ENCODE results near the gene GPR137.

DNA sequence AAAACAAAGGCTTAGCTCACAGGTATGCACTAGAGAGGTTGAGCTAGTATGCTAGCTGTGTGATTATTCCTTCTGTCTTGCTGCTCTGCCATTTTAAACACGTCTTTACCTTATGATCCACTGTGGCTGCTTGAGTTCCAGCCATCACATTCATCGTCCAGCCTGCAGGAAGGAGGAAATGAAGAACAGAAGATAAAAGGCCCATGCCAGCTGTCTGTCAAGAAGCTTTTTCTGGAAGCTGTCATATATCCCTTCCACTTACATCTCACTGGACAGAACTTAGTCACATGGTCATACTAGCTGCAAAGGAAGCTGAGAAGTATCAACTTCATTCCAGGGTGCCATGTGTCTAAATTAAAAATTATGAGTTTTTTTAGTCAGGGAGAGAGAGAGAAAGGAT is 41.7 kb downstream of the GPR137 start:
- TF ChIP-seq, protein P1, sequence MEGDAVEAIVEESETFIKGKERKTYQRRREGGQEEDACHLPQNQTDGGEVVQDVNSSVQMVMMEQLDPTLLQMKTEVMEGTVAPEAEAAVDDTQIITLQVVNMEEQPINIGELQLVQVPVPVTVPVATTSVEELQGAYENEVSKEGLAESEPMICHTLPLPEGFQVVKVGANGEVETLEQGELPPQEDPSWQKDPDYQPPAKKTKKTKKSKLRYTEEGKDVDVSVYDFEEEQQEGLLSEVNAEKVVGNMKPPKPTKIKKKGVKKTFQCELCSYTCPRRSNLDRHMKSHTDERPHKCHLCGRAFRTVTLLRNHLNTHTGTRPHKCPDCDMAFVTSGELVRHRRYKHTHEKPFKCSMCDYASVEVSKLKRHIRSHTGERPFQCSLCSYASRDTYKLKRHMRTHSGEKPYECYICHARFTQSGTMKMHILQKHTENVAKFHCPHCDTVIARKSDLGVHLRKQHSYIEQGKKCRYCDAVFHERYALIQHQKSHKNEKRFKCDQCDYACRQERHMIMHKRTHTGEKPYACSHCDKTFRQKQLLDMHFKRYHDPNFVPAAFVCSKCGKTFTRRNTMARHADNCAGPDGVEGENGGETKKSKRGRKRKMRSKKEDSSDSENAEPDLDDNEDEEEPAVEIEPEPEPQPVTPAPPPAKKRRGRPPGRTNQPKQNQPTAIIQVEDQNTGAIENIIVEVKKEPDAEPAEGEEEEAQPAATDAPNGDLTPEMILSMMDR (IDR thresholded peaks at IDR 0.05) = no peak
- TF ChIP-seq ZFX (IDR thresholded peaks at IDR 0.05; ENCODE audit: borderline replicate concordance) = no peak
